ENCODE data around the gene BTF3L4.
"Not testable (repeated sequence)": the region's sequence is repeated elsewhere in the genome, so short reads cannot be mapped to it uniquely, and the experiment has no call there.

The BTF3L4 gene

DNA sequence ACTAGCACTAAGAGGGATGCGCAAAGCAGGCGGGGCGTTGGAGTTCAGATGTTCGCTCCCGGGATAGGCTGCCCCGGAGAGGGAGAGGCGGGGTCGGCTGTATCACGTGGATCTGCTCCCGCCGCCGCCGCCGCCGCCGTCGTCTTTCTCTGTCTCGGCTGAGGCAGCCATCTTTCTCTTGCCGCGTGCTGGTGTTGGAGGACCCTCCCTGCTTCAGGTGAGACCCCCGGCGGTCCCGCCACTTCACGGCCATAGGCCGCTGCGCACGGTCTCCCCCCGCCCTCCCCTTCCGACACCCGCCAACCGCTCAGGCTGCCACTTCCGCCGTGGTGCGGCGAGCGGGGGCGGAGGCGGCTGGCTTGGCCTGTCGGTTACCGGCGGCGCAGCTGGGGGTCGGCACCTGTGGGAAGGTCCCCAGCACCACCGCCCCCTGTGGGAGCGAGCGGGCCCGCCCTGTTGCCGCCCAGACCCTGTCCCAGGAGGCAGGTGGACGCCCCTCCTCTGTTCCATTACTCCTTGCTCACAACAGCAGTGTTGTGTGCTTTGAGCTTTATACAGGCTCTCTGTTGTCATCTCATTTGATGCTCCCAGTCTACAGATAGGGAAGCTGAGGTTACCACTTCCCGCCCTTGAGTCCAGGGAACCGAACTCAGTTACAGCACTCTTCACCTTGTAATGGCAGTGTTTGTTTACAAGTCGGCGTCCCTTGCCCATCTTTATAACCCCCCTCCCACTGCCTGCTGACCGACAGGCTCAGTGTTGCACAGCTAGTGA is at the start of gene BTF3L4:
Gene BTF3L4, plus strand, starts transcription at position 133 of the 774 bp plus-strand sequence. CDS start 3,553 bp downstream, outside the sequence.
- peak; percentile 91 for DNase-seq (ENCODE audit: low spot score)

DNA sequence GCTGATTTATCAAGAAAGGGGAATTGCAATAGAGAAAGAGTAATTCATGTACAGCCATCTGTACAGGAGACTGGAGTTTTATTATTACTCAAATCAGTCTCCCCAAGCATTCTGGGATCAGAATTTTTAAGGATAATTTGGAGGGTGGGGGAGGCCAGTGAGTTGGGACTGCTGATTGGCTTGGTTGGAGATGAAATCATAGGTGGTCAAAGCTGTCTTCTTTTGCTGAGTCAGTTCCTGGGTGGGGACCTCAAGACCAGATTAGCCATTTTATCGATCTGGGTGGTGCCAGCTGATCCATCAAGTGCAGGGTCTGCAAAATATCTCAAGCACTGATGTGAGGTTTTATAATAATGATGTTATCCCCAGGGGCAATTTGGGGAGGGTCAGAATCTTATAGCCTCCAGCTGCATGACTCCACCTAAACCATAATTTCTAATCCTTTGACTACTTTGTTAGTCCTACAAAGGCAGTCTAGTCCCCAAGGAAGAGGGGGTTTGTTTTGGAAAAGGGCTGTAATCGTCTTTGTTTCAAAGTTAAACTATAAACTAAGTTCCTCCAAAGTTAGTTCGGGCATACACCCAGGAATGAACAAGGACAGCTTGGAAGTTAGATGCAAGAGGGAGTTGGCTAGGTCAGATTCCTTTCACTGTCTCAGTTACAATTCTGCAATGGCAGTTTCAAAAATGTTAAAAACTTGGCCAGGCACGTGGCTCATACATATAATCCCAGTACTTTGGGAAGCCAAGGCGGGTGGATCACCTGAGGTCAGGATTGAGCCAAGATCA is 48.7 kb upstream of the BTF3L4 start:
- DNase-seq (ENCODE audit: low spot score), result no peak

DNA sequence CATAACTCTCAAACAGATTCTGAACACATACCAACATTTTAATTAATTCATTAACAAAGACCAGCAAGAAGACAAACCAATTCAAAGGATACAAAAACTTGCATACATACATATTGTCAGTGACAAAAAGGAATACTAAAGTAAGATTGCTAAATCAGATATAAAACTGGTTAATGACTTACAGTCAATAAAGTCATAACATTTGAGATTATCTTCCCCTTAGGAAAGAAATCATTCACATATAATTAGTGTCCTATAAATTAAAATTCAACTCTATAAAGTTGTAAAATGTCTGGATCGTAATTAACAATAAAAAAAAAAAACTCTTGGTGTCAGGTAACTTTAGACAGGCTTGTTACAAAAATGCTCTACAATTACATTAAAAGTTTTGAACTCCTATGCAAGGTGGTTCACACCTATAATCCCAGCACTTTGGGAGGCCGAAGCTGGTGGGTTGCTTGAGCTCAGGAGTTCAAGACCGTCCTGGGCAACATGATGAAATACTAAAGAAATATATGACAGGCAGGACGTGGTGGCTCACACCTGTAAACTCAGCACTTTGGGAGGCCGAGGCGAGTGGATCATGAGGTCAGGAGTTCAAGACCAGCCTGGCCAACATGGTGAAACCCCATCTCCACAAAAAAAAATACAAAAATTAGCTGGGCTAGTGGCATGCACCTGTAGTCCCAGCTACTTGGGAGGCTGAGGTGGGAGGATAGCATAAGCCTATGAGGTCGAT is 47.9 kb upstream of the BTF3L4 start:
- DNase-seq (ENCODE audit: low spot score), result no peak

DNA sequence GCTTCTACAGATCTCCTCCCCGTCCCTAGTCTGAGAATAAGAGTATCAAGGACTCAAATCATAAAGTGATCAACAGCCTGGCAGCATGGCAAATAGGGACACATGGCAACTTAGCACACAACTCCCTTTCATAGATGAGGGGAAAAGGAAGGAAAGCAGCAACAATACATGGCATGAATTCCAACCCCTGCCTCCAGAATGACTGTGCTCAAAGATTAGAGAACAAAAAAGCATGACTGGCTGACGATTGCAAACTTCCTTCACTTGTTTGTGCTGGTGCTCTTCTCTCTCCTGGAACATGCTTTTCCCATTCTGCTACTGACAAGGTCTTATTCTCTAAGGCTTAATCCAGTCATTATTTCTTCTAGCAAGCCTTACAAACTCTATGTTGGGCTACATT is 34.0 kb upstream of the BTF3L4 start:
- no peak for DNase-seq (ENCODE audit: low spot score)

DNA sequence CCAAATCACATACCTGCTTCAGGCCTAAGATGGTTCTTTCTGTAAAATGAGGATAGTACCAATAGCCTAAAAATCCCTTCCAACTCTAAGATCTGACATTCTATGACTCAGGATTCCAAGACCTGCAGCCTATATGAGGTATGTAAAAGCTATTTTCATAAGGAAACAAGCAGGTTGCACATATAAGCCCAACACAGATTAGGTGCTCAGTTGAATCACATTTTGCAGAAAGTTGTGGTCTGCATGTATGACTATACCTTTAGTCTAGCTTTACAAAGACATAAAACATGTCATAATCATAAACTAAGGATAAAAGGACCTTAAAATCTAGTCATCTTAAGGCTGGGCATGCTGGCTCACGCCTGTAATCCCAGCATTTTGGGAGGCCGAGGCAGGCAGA is 29.8 kb upstream of the BTF3L4 start:
- no peak for DNase-seq (ENCODE audit: low spot score)

DNA sequence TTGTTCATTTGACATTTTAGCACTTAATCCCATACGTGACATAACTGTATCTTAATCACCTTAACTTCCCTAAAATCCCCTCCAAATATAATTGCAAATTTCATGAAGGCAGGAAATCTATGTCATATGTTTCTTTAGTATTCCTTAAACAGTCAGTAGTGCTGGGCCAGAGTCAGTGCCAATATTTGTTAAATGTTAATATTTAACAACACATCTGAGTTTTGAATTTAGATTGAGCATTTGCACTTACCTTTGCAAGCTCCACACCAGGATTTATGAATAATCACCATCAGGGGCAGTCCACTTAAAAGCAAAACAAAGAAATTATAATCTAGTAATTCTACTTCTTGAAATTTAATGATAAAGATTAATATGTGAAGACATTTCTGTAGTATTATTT is 27.8 kb upstream of the BTF3L4 start:
- no peak for DNase-seq (ENCODE audit: low spot score)

DNA sequence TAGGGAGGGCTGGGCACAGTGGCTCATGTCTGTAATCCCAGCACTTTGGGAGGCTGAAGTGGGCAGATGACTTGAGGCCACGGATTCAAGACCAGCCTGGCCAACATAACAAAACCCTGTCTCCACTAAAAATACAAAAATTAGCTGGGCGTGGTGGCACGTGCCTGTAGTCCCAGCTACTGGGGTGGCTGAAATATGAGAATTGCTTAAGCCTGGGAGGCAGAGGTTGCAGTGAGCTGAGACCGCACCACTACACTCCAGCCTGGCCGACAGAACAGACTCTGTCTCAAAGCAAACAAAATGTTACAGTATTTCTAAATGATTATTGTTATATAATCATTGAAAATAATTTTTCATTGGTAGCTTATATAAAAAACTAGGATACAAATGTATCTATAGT is 27.3 kb upstream of the BTF3L4 start:
- DNase-seq (ENCODE audit: low spot score), result not testable (repeated sequence)

DNA sequence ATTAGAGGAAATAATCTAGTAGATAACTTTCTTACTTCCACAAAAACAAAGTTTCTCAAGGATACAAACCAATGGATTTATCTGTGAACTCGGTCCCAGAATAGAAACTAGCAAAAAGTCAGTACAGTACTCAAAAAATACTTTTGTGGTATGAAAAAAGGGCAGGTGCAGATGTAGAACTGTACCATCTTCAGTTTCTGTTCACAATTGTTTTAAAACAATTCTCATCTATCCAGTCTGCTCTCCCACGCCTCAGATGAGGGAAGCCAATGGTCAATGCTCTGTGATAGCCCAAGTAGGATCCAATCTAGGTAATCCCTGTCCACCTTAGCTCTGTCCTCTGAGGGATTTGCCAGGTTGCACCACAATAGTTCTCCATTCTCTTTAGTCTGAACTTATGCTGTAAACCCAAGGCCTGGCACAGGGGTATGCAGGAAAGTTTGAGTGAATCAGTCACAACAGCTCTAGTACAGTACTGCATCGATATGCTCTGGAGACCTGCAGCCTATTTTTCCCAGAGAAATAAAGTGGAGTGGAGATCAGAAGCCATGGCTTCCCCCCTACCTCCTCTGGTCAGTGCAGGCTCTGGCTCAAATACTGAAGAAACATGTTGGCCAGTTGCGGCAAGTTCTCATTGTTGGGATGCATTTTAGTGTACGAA is 23.8 kb upstream of the BTF3L4 start:
- DNase-seq (ENCODE audit: low spot score), result no peak

DNA sequence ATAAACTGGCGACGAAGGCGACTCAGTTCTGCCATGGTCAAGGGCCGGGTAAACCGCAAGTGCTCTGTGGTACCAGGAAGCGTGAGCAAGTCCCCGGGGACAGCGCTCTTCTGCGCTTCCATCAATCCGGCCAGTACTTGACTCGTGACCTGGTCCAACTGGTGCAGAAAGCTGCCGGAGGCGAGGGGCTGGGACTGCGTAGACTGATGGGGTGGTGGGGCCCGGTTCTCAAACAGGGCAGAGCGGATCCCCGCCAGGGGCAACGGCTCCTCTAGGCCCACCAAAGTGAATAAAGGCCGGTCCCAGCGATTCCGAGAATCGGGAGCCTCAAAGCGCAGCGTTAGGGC is 23.3 kb upstream of the BTF3L4 start:
- peak; percentile 67 for DNase-seq (ENCODE audit: low spot score)

DNA sequence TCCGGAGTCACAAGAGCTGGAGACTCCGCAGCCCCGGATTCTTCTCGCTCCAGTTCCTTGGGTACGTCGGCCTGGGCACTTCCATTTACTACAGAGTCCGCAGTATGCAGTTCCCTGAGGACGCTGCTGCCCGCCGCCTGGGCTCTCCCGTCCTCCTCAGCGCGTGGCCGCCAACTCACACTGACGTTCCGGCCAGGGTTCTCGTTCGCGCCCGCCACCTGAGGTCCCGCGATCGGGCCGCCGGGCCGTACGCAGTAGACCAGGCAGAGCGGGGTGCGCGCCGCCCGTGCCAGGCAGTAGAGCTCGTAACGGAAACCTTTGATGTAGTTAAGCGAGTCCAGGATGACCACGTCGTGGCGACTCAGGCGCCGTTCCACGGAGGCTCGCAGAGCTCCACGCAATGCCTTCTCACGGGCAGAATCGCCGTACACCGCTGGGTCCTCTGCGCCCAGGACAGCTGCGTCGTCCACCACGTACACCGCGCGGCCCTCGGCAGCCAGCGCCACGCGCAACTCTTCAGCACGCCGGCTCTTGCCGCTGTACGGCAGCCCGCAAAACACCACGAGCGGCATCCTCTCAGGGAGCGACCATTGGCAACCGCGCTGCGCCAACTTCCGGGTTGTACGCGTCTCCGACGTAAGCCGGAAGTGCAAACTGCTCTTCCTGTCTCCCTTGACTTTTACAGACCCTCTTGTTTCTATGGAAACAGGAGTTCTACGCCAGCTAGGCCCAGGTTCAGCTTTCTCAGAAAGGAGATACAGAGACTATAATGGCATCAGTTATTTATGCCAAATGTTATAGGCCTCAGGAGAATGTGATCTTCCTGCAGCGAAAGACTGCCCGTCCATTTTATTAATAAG is 22.7 kb upstream of the BTF3L4 start, which contains the start of gene KTI12:
Gene KTI12, minus strand, starts transcription at position 621 of the 860 bp plus-strand sequence. Its CDS starts 49 bp downstream, at position 572.
- peak; percentile 94 for DNase-seq (ENCODE audit: low spot score)

DNA sequence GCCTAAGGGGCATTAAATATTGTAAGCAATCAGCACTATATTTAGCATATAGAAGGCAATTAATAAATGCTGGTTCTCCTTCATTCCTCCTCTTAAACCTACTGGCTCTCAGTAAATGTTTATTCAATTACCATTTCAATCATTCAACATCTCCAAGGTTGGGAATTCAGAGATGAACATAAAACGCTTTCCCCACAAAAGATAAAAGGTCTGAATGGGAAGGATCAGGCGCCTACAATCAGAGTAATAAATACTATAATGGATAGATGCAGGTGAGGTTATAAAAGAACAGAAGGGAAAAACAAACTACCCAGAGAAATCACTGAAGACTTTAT is 22.1 kb upstream of the BTF3L4 start:
- no peak for DNase-seq (ENCODE audit: low spot score)

DNA sequence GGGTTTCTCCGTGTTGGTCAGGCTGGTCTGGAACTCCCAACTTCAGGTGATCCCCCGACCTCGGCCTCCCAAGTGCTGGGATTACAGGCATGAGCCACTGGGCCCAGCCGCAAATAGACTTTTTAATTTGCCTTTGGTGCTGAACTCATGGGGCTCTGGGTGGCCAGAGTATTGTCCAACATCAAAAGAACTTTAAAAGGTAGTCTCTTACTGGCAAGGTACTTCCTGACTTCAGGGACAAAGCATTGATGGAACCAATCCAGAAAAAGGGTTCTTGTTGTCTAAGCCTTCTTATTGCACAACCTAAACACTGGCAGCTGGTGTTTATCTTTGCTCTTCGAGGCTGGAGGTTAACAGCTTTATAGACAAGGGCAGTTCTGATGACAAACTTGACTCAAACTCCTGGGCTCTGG is 18.7 kb upstream of the BTF3L4 start:
- no peak for DNase-seq (ENCODE audit: low spot score)

DNA sequence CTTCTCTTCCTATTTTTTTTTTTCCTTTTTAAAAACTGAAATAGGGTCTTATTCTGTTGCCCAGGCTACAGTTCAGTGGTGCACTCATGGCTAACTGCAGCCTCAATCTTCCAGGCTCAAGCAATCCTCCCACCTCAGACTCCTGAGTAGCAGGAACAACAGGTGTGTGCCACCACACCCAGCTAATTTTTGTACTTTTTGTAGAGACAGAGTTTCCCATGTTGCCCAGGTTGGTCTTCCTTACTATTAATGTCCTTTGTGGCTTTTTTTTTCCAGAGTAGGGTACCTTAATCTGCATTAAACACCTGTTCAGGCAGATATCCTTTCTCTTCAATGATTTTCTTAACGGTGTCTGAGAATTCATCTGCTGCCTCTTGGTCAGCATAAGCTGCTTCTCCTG is 18.2 kb upstream of the BTF3L4 start:
- no peak for DNase-seq (ENCODE audit: low spot score)

DNA sequence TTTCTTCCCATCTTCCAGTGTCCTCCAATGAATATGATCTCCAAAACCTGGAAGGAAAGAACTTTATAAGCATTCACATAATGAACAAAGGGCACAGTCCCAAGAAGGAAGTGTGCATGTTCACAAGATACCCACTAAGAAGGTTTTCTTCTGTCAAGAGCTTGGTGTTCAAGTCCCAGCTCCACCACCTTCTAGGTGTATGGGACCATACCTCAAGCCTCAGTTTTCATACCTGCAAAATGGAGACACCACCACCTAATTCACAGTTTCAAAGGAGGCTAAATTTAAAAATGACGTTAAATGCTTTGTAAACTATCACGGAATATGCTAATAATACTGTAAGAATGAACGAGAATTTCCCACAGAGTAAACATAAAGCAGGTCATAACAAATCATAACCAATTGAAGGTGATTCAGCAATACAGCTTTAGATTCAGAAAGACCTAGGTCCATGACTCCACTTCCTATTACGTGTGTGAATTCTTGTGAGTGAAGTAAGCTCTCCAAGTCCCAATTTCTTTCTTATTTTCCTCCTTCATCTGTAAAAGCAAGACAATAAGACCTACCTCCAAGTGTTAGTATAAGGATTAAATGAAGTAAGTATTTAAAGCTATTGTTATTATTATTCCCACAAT is 14.4 kb upstream of the BTF3L4 start:
- no peak for DNase-seq (ENCODE audit: low spot score)

DNA sequence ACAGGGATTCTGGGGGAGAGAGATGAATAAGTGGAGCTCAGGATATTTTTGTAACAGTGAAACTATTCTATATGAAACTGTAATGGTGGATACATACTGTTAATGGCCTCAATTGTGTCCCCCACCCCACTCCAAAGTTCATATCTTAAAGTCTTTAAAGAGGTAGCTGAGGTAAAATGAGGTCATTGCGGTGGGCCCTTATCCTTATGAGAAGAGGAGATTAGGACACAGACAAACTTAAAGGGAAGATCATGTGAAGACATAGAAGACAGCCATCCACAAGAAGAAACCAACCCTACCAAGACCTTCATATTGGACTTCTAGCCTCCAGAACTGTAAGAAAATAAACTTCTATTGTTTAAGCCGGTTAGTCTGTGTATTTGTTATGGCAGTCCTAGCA is 10.9 kb upstream of the BTF3L4 start:
- no peak for DNase-seq (ENCODE audit: low spot score)

DNA sequence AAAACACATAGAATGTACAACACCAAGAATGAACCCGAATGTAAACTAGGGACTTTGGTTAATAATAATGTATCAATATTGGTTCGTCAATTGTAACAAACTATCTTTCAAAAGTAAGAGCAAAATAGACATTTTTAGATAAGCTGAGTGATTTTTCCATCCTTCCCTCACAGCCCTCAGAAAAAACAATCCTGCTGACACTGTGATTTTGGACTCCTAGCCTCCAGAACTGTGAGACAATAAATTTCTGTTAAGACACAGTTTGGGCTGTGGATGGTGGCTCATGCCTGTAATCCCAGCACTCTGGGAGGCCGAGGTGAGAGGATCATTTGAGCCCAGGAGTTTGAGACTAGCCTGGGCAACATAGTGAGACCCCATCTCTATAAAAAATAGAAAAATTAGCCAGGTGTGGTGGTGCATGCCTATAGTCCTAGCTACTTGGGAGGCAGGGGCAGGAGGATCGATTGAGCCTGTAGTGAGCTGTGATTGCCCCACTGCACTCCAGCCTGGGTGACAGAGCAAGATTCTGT is 10.4 kb upstream of the BTF3L4 start:
- not testable (repeated sequence) for DNase-seq (ENCODE audit: low spot score)

DNA sequence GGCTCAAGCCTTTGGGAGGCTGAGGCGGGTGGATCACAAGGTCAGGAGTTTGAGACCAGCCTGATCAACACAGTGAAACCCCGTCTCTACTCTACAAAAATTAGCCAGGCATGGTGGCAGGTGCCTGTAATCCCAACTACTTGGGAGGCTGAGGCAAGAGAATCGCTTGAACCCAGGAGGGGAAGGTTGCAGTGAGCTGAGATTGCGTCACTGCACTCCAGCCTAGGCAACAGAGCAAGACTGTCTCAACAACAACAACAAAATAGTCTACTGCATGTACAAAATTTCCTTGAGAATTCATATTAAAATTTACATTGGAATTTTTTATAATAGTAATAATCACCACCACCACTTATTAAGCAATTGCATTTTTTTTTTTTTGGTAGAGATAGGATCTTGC is 6.8 kb upstream of the BTF3L4 start:
- DNase-seq (ENCODE audit: low spot score), result not testable (repeated sequence)

DNA sequence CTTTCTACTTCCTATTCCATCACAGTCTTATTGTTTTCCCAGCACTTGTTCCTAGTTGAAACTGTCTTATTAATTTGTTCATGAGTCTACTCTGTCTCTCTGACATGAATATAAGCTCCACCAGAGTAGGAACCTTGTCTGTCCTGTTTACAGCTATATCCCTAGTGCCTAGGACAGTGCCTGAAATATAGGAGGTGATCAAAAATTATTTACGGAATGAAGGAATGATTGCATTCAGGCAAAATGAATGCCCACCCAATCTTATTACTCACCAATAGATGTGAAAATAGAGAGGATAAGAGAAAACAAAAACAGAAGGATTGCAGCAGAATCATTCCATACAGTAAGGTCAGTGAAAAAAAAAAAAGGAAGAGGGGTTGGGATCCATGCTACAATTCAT is 2.2 kb upstream of the BTF3L4 start:
- no peak for DNase-seq (ENCODE audit: low spot score)

DNA sequence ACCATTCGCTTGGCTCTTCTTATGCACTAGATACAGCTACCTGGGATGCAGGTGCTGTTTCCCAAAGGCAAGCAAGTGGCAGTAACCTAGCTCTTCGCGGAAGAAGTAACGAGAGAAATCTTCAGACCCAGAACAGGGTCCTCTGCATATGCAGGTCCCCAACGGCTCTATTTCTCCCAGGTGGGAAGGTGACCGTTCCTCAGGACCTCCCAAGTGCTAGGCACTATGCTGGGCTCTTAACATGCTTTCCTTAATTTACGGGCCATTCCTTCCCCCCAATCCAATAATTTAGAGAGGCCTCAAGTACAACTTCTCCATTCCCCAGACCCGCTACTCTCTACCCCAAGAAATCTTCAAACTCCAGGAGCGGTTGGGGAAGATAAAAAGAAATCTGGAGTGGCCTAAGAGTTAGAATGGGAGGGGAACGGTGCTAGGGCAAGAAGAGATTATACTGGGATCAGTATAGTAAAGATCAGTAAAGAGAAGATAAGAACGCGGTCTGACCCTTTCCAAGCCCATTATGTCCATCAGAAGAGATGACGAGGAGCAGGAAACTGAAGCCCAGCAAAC is 1.5 kb upstream of the BTF3L4 start:
- DNase-seq (ENCODE audit: low spot score), result no peak
